IMR-90 (cell line): Measurements from ENCODE around the gene KIAA0513.

Source experiments
- BHLHE40 ChIP-seq: fragments of 150-350 bp; IDR thresholded peaks from 2 replicates; pipeline ENCODE4 v1.6.1; 2016; ENCODE audit warnings: mild to moderate bottlenecking, low read depth, low read length
- CHD1 ChIP-seq: IDR thresholded peaks from 2 replicates; pipeline ENCODE4 v1.6.1; 2012; ENCODE audit warnings: low read depth, low read length, improper control_type of control experiment
- CTCF ChIP-seq: conservative IDR thresholded peaks from 2 replicates; pipeline ENCODE4 v1.5.1; 2012; ENCODE audit warnings: mild to moderate bottlenecking, low read depth, low read length, improper control_type of control experiment
- FOS ChIP-seq: fragments of 150-350 bp; IDR thresholded peaks from 2 replicates; pipeline ENCODE4 v1.6.1; 2016; ENCODE audit warnings: low read depth, low read length
- MAFK ChIP-seq: IDR thresholded peaks from 2 replicates; pipeline ENCODE4 v1.6.1; 2012; ENCODE audit warnings: low read depth, low read length, improper control_type of control experiment
- MXI1 ChIP-seq: IDR thresholded peaks from 2 replicates; pipeline ENCODE4 v1.6.1; 2012; ENCODE audit warnings: low read depth, mild to moderate bottlenecking, low read length, moderate library complexity, borderline replicate concordance
- POLR2A ChIP-seq: IDR thresholded peaks from 2 replicates; pipeline ENCODE4 v1.6.1; 2012; ENCODE audit warnings: mild to moderate bottlenecking, low read depth, low read length
- USF2 ChIP-seq: fragments of 150-350 bp; IDR thresholded peaks from 2 replicates; pipeline ENCODE4 v1.6.1; 2017; ENCODE audit warnings: mild to moderate bottlenecking, antibody characterized with exemption, low read length, low read depth

DNA sequence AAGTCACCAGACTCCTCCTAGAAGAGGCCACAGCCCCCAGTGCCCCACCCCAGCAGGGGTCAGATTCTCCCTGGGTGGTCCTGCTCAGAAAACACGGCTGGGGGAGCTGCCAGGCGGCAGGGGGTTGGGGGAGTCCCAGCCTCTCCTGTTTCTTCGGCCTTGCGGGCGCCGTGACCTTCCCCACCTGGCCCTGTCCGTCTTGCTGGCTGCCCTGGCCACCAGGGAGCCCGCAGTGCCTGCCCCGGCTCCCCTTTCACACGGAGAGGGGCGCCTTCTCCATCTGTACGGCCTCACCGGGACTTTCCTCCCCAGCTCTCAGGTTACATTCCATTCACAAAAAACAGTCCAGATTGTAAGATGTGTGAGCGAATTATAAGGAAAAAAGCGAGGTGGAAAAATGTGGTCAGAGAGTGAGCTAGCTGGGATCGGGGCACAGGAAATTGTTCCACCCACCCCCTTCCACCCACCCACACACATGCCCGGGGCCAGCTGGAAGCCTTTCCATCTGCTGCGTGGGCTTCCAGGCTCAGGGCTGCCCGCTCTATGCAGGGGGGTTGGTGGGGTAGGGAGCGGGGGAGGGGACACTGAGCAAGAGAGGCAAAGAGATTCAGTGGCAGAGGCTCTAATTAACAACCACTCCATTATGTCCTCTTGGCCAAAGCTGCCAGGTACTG is 99.2 kb downstream of the KIAA0513 start:
- TF ChIP-seq CTCF (no peak), USF2 (no peak), MXI1 (no peak), FOS (0 out of 2 replicates have a peak, but pooled peaks have one; percentile 15), POLR2A (no peak), MAFK (no peak), CHD1 (no peak), BHLHE40 (no peak; the same call in 1 of the 2 replicates)
